GM21737 (cell line): ENCODE data around the gene WNT7B.

Experiments used
- ATAC-seq: cut with Tn5 transposase; IDR thresholded peaks from one replicate; pipeline ENCODE4 v1.9.1; 2021; ENCODE audit warnings: mild to moderate bottlenecking, moderate library complexity; ENCODE audit not compliant: unreplicated experiment

The WNT7B gene

GRCh38 chr22:45891996-45892621 is 84.9 kb downstream of the WNT7B start:
- ATAC-seq: no peak

GRCh38 chr22:45891471-45891995 is 85.4 kb downstream of the WNT7B start:
- ATAC-seq: no peak

GRCh38 chr22:45891021-45891421 is 85.9 kb downstream of the WNT7B start:
- no peak for ATAC-seq

- no peak for ATAC-seq
These were observed 86.7 kb downstream of the WNT7B start for GRCh38 chr22:45890351-45890635.

- ATAC-seq: no peak
These were observed 87.2 kb downstream of the WNT7B start for GRCh38 chr22:45889539-45890350.

GRCh38 chr22:45889093-45889538 is 87.8 kb downstream of the WNT7B start:
- no peak for ATAC-seq

- no peak for ATAC-seq
These were observed 88.5 kb downstream of the WNT7B start for GRCh38 chr22:45888221-45889092.

GRCh38 chr22:45887202-45888131 is 89.5 kb downstream of the WNT7B start:
- no peak for ATAC-seq

GRCh38 chr22:45886540-45886939 is 90.4 kb downstream of the WNT7B start:
- no peak for ATAC-seq

- ATAC-seq: no peak
These were observed 91.0 kb downstream of the WNT7B start for GRCh38 chr22:45885941-45886395.

GRCh38 chr22:45885171-45885840 is 91.7 kb downstream of the WNT7B start:
- no peak for ATAC-seq

GRCh38 chr22:45884201-45885062 is 92.5 kb downstream of the WNT7B start:
- ATAC-seq: no peak

- ATAC-seq: no peak
These were observed 93.2 kb downstream of the WNT7B start for GRCh38 chr22:45883811-45884170.

- ATAC-seq: no peak
These were observed 93.8 kb downstream of the WNT7B start for GRCh38 chr22:45882881-45883810.

- ATAC-seq: no peak
These were observed 95.5 kb downstream of the WNT7B start for GRCh38 chr22:45881524-45881875.

- no peak for ATAC-seq
These were observed 96.0 kb downstream of the WNT7B start for GRCh38 chr22:45880716-45881523.
